ENCODE results near the gene BNC2.

DNA sequence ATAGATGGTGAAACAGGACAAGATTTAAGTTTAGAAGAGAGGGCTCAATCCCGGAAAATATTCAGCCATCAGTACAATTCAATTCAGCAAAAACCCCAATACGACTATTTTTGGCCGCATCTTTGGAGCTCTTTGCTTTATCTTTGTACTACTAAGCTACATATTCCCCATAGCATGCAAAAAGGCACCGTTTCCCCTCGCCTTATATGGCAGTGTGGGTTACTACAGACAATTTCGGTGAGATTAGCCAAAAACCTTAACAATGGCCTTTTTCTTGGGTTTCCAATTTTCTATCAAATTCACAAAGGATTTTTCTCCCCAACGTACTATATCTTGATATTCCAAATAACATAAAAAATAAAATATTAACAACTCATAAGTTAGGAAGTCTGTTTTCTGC is 382.6 kb downstream of the BNC2 start:
- TF ChIP-seq, protein P1, sequence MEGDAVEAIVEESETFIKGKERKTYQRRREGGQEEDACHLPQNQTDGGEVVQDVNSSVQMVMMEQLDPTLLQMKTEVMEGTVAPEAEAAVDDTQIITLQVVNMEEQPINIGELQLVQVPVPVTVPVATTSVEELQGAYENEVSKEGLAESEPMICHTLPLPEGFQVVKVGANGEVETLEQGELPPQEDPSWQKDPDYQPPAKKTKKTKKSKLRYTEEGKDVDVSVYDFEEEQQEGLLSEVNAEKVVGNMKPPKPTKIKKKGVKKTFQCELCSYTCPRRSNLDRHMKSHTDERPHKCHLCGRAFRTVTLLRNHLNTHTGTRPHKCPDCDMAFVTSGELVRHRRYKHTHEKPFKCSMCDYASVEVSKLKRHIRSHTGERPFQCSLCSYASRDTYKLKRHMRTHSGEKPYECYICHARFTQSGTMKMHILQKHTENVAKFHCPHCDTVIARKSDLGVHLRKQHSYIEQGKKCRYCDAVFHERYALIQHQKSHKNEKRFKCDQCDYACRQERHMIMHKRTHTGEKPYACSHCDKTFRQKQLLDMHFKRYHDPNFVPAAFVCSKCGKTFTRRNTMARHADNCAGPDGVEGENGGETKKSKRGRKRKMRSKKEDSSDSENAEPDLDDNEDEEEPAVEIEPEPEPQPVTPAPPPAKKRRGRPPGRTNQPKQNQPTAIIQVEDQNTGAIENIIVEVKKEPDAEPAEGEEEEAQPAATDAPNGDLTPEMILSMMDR (IDR thresholded peaks at IDR 0.05; ENCODE audit: poor library complexity) = no peak
- TF ChIP-seq EZH2 (IDR thresholded peaks at IDR 0.05; ENCODE audit: borderline replicate concordance) (no peak), EZH2phosphoT487 (IDR thresholded peaks at IDR 0.05; ENCODE audit: low read depth, severe bottlenecking, unreplicated experiment) (no peak)
